ENCODE measurements around the gene AOAH.
A peak's percentile ranks its signal among the peaks of the same experiment; 100 is the strongest.
"Not testable (repeated sequence)": the region's sequence is repeated elsewhere in the genome, so short reads cannot be mapped to it uniquely, and the experiment has no call there.

Gene AOAH

DNA sequence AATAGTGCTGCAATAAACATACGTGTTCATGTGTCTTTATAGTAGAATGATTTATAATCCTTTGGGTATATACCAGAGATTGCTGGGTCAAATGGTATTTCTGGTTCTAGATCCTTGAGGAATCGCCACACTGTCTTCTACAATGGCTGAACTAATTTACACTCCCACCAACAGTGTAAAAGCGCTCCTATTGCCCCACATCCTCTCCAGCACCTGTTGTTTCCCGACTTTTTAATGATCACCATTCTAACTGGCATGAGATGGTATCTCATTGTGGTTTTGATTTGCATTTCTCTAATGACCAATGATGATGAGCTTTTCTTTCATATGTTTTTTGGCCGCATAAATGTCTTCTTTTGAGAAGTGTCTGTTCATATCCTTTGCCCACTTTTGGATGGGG is 235.6 kb downstream of the AOAH start:
- DNase-seq (ENCODE audit: low read depth, low spot score); H3K27ac ChIP-seq: not testable (repeated sequence)

- no peak for DNase-seq (ENCODE audit: low read depth, low spot score)
- H3K27ac ChIP-seq: no peak overlapping the region
Observed at GRCh38 chr7:36487756-36488336, 236.4 kb downstream of the AOAH start.

DNA sequence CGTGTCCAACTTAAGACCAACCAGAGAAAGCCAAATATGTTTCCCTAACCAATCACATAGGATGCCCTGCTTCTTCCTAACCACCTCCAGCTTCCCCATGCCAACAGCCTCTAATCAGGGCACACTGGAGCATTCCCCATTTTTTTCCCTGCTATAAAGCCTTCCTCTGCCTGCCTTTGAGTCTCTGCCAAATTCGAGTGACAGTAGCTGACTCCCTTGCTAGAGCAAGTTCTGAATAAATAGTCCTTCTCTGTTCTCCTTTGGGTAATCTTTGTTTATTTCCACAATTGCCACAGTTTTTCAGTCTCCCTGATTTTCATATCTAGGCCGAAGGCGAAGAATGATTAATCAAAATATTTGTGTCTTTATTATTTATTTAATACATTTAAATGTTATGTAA is 238.0 kb downstream of the AOAH start:
- no peak overlapping the region for H3K27ac ChIP-seq
- DNase-seq (ENCODE audit: low read depth, low spot score): no peak

GRCh38 chr7:36484265-36484664 is 240.0 kb downstream of the AOAH start:
- no peak for DNase-seq (ENCODE audit: low read depth, low spot score)
- no peak overlapping the region for H3K27ac ChIP-seq

DNA sequence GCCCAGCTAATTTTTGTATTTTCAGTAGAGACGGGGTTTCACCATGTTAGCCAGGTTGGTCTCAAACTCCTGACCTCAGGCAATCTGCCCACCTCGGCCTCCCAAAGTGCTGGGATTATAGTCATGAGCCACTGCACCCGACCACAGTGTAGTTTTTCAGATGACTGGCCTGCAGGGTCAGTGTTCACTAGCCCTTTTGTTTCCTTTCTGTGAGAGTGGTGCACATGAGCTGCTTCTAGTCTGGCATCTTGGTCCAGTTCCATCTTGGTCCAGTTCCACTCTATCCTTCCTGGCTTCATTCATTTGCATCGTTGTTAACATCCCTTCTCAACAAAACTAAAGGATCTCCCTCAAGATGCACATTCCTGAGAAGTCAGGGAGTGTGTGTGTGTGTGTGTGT is 240.4 kb downstream of the AOAH start:
- DNase-seq (ENCODE audit: low read depth, low spot score): not testable (repeated sequence)

GRCh38 chr7:36478745-36479144 is 245.5 kb downstream of the AOAH start:
- no peak overlapping the region for H3K27ac ChIP-seq
- DNase-seq (ENCODE audit: low read depth, low spot score): no peak

More for the DNA sequence above, 240.4 kb downstream of the AOAH start:
- H3K27ac ChIP-seq: not testable (repeated sequence)

DNA sequence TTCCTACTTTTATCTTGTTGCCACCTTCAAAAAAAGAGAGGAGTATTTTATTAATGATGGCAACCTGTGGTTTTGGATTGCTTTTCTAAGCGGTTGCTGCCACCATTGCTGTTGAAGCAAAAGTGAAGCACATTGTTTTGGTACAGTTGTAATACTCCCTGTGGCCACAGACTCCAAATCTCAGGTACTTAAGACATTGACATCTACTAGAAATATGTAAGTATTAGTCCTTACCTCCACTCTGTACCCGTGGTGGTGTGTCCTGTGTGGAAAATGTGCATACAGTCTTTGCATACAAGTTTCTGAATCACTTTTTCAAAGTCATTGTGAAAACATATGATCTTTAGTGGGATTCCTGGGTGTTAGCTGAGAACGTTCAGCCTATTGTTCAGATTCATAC is 248.9 kb downstream of the AOAH start:
- no peak overlapping the region for H3K27ac ChIP-seq
- DNase-seq (ENCODE audit: low read depth, low spot score): no peak

DNA sequence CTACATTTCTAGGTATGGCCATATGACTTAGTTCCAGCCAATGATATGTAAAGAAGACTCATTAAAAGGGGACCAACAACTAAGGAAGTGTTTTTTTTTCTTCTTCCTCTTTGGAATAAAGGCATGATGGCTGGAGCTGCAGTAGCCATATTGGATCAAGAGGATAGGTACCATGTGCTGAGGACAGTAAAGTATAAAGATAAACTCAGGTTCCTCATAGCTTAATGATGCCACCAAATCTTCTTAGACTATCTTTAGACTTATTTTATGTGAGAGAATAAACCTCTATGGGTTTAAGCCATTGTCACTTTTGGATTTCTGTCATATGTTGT is 249.3 kb downstream of the AOAH start:
- H3K27ac ChIP-seq: no peak overlapping the region
- DNase-seq (ENCODE audit: low read depth, low spot score): no peak

GRCh38 chr7:36474283-36475010 is 249.8 kb downstream of the AOAH start:
- peak overlapping the region; percentile 25 for H3K27ac ChIP-seq
- DNase-seq (ENCODE audit: low read depth, low spot score): no peak

- no peak for DNase-seq (ENCODE audit: low read depth, low spot score)
Observed at GRCh38 chr7:36473454-36474282, 250.6 kb downstream of the AOAH start.

GRCh38 chr7:36472141-36472729 is 252.1 kb downstream of the AOAH start:
- DNase-seq (ENCODE audit: low read depth, low spot score): no peak
- H3K27ac ChIP-seq: no peak overlapping the region

More at GRCh38 chr7:36473454-36474282, 250.6 kb downstream of the AOAH start:
- peak overlapping the region; percentile 25 for H3K27ac ChIP-seq

DNA sequence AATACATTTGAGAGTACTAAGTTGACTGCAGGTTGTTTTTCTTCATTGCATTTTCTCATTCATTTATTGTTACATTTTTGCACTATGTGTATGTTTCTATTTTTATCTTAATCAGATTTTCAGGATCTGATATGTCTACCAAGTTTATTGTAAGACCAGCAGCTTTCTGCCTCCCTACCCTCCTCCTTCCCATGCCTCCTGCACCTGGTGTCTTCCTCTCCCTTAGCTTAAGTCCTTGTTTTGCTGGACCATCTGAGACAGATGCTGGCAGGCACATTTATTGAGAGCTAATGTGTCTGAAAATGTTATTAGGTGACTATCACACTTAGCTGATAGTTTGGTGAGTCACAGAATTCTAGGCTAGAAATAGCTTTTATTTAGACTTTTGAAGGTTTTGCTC is 255.1 kb downstream of the AOAH start:
- no peak for DNase-seq (ENCODE audit: low read depth, low spot score)
- no peak overlapping the region for H3K27ac ChIP-seq

GRCh38 chr7:36468370-36469101 is 255.8 kb downstream of the AOAH start:
- H3K27ac ChIP-seq: no peak overlapping the region
- no peak for DNase-seq (ENCODE audit: low read depth, low spot score)

DNA sequence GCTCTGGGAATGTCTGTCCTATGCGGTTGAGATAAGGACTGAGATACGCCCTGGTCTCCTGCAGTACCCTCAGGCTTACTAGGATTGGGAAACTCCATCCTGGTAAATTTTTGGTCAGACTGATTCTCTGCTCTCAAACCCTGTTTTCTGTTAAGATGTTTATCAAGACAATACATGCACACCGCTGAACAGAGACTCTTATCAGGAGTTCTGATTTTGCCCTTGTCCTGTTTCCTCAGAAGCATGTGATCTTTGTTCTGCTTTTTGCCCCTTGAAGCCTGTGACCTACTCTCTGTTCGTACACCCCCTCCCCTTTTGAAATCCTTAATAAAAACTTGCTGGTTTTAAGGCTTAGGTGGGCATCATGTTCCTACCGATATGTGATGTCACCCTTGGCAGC is 258.3 kb downstream of the AOAH start:
- DNase-seq (ENCODE audit: low read depth, low spot score); H3K27ac ChIP-seq: not testable (repeated sequence)

- DNase-seq (ENCODE audit: low read depth, low spot score): no peak
- H3K27ac ChIP-seq: no peak overlapping the region
Observed at GRCh38 chr7:36464271-36464670, 260.0 kb downstream of the AOAH start.

Data from epithelial cell of prostate (primary cell).